Lung (tissue), 12 donors: ENCODE data around the gene PPFIA3. TPM values are rescaled to one million over a fixed set of nuclear protein-coding genes. Genes with fewer than 3 reads are reported as not detected.
"Not testable (repeated sequence)": the region's sequence is repeated elsewhere in the genome, so short reads cannot be mapped to it uniquely, and the experiment has no call there.

Experiments
- ATAC-seq: fragments of 200-7000 bp; cut with Tn5 transposase; one replicate; pipeline ENCODE4 v1.9.1; 2020; ENCODE audit warnings: moderate number of reproducible peaks; ENCODE audit not compliant: insufficient read depth, low FRiP score
- DNase-seq, 3 donors: peaks; one replicate each; pipeline ENCODE4 v3.0.0-alpha.2; 2013 to 2017
- H3K27ac ChIP-seq, 2 donors: one replicate each; pipeline ENCODE4 v1.5.1; 2013; ENCODE audit warnings: mild to moderate bottlenecking in 2 of 2, moderate library complexity in 2 of 2, control low read depth in 1 of 2, inconsistent platforms in 1 of 2, low read depth in 1 of 2, low read length in 1 of 2
- H3K27me3 ChIP-seq, 3 donors: one replicate each; pipeline ENCODE4 v1.5.1; 2013; ENCODE audit warnings: low read length in 2 of 3; ENCODE audit not compliant: control insufficient read depth in 3 of 3, insufficient read depth in 3 of 3
- H3K36me3 ChIP-seq, 4 donors: one replicate each; pipeline ENCODE4 v1.5.1; 2013; ENCODE audit warnings: low read length in 4 of 4, mild to moderate bottlenecking in 1 of 4, moderate library complexity in 1 of 4; ENCODE audit not compliant: control insufficient read depth in 4 of 4, insufficient read depth in 4 of 4
- H3K4me1 ChIP-seq, 5 donors: one replicate each; pipeline ENCODE4 v1.5.1; 2013; ENCODE audit warnings: low read length in 5 of 5, mild to moderate bottlenecking in 2 of 5, moderate library complexity in 1 of 5; ENCODE audit not compliant: control insufficient read depth in 5 of 5, insufficient read depth in 5 of 5
- H3K4me3 ChIP-seq: one replicate; pipeline ENCODE4 v1.5.1; 2013; ENCODE audit warnings: mild to moderate bottlenecking, control low read depth, moderate library complexity
- H3K9ac ChIP-seq, 2 donors: one replicate each; pipeline ENCODE4 v1.5.1; 2013; ENCODE audit warnings: low read length in 2 of 2, control low read depth in 1 of 2; ENCODE audit not compliant: insufficient read depth in 1 of 2
- H3K9me3 ChIP-seq, 4 donors: one replicate each; pipeline ENCODE4 v1.5.1; 2013; ENCODE audit warnings: low read length in 3 of 4, mild to moderate bottlenecking in 1 of 4, moderate library complexity in 1 of 4; ENCODE audit not compliant: control insufficient read depth in 4 of 4, insufficient read depth in 3 of 4
- WGBS, 2 donors: extraction: QIAGEN DNeasy Blood & Tissue Kit; methylation state at CpG; one replicate each; pipeline ENCODE4 v1.1.7; 2013; 5-methylcytosine and 5-hydroxymethylcytosine counted together
- polyA plus RNA-seq, 2 donors: library from polyadenylated mRNA; stranded (reverse); fragments of 200-250 nt; gene quantifications; one replicate each; pipeline ENCODE4 v1.2.1, GENCODE V29; 2013
- total RNA-seq, 2 donors: library from RNA; depleted of rRNA in 1 of 2; stranded (reverse); fragments of >200 nt in 1 of 2; gene quantifications; one replicate each; pipeline ENCODE4 v1.2.1, GENCODE V29; 2014 to 2021
- TF ChIP-seq, protein P1 (sequence below): IDR thresholded peaks from 2 replicates; pipeline ENCODE4 v1.5.1; 2012; ENCODE audit warnings: mild to moderate bottlenecking; ENCODE audit errors: control extremely low read depth, extremely low read depth
- donor health status: control.
- donor health status: control.
- donor health status: Bipolar disorder and iron deficiency.
- donor health status: healthy.
- donor health status: DM: yes; HTN: yes; CAD: no.

PPFIA3 gene
- total and polyA plus RNA-seq, 4 donors: 3.0 to 10.6 (median 8.6) TPM

DNA sequence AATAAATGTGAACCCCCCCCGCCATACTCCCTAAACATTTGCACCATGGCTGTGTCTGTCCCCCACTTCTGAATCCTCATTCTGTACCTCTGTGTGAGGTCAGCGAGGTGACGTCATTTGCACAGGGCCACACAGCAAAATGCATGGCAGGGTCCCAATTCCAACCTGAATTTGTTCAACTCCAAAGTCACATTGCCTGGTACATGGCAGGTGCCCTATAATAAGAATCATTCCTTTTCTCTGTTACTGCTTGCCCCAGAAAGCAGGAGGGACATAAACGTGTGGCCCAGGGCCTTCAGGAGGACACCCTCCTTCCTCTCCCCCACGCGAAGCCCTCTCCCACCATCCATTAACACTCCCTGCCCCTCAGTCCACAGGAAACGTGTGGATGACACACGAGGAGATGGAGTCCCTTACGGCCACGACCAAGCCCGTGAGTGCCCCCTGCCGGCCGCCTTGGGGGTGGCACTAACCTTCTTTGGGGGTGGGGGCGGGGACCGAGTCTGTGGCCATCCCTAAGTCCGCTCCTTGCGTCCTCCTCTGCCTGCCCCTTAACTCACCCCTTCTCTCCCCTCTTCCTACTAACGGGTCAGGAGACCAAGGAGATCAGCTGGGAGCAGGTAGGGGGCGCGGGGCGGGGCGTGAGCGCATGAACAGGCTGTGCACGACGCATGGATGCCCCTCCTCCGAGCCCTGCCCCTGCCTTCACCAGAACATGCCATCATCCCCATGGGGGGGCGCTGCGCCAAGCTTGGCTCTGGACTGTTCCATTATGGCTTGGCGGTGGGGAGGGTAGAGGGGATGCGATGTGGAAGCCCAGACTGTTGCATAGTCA lies 26.4 kb downstream of the PPFIA3 start:
- DNase-seq: peak; percentile 70 to 84 (median 78)
- ATAC-seq: no peak
- peaks cover 0 to 13% (median 12%) of the 10 kb centered on the region in 5 donors for H3K4me1 ChIP-seq
- H3K36me3 ChIP-seq: no peaks in the 10 kb centered on the region
- no peak overlapping the region for H3K9ac ChIP-seq
- H3K4me3 ChIP-seq: no peak overlapping the region
- no peaks in the 10 kb centered on the region for H3K9me3 ChIP-seq
- H3K27ac ChIP-seq: no peak overlapping the region
- TF ChIP-seq, protein P1, sequence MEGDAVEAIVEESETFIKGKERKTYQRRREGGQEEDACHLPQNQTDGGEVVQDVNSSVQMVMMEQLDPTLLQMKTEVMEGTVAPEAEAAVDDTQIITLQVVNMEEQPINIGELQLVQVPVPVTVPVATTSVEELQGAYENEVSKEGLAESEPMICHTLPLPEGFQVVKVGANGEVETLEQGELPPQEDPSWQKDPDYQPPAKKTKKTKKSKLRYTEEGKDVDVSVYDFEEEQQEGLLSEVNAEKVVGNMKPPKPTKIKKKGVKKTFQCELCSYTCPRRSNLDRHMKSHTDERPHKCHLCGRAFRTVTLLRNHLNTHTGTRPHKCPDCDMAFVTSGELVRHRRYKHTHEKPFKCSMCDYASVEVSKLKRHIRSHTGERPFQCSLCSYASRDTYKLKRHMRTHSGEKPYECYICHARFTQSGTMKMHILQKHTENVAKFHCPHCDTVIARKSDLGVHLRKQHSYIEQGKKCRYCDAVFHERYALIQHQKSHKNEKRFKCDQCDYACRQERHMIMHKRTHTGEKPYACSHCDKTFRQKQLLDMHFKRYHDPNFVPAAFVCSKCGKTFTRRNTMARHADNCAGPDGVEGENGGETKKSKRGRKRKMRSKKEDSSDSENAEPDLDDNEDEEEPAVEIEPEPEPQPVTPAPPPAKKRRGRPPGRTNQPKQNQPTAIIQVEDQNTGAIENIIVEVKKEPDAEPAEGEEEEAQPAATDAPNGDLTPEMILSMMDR: peak; percentile 62
- no peaks in the 10 kb centered on the region for H3K27me3 ChIP-seq
- WGBS, 2 donors: 10% methylated on average over 30 of the region's 30 CpGs

DNA sequence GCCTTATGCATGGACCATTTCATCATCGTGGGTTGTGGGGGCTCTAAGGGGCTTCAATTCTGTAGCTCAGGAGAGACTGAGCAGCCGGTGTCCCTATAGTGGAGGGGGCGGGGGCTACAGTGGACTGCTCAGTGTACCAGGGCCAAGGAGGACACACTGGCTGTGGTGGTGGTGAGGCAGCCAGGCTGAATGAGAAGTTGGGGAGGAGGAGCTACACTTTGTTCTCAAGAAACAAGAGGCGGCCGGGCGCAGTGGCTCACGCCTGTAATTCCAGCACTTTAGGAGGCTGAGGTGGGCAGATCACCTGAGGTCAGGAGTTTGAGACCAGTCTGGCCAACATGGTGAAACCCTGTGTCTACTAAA lies 27.0 kb downstream of the PPFIA3 start:
- not testable (repeated sequence) for DNase-seq, H3K4me3 ChIP-seq, H3K36me3 ChIP-seq, H3K27me3 ChIP-seq, H3K27ac ChIP-seq, H3K9ac ChIP-seq, ATAC-seq, H3K9me3 ChIP-seq
- peaks cover 0 to 16% (median 13%) of the 10 kb centered on the region in 5 donors for H3K4me1 ChIP-seq
- WGBS, 2 donors: 41 to 53% methylated on average over 7 of the region's 7 CpGs

DNA sequence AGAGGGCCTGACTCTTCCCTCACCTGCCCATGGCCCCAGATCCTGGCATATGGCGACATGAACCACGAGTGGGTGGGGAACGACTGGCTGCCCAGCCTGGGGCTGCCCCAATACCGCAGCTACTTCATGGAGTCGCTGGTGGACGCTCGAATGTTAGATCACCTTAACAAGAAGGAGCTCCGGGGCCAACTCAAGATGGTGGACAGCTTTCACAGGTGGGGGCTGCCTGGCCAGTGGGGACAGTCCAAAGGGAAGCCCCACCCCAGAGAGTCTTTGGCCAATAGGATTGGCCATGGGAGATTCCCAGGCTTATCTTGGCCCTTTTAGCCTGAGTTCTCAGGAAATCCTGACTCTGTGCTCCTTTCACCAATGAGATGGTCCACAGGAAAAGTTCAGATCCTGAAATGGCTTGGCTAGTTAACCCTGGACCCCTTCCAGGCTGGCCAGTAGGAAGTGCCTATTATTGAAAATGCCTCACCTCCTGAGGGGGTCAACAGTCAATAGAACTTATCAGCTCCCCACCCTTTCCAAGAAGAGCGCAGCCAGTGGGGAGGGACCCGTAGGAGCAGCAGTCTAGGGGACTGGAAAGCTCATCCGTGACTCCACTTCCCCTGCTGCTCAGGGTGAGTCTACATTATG lies 28.8 kb downstream of the PPFIA3 start:
- Histone ChIP-seq H3K9me3 (no peaks in the 10 kb centered on the region), H3K4me3 (peak overlapping the region; percentile 17), H3K27me3 (no peaks in the 10 kb centered on the region), H3K9ac (no peak overlapping the region), H3K27ac (peak overlapping the region; percentile 51 to 64), H3K36me3 (no peaks in the 10 kb centered on the region), H3K4me1 (peaks cover 0 to 16% (median 13%) of the 10 kb centered on the region in 5 donors)
- TF ChIP-seq, protein P1: no peak
- 63 to 77% methylated on average over 11 of the region's 11 CpGs for WGBS, 2 donors
- no peak for ATAC-seq
- DNase-seq: no peak
